ENCODE results near the gene PPL. TPM values are rescaled to one million over a fixed set of nuclear protein-coding genes. Genes with fewer than 3 reads are reported as not detected.

Gene PPL
- total and polyA plus RNA-seq, 11 donors: 4.3 to 23.8 (median 7.8) TPM

GRCh38 chr16:4944333-4945281 is 7.7 kb upstream of the PPL start:
- peak overlapping the region in 10 of 12 donors; percentile 34 to 76 (median 64) for H3K27ac ChIP-seq
- TF ChIP-seq, protein P1, sequence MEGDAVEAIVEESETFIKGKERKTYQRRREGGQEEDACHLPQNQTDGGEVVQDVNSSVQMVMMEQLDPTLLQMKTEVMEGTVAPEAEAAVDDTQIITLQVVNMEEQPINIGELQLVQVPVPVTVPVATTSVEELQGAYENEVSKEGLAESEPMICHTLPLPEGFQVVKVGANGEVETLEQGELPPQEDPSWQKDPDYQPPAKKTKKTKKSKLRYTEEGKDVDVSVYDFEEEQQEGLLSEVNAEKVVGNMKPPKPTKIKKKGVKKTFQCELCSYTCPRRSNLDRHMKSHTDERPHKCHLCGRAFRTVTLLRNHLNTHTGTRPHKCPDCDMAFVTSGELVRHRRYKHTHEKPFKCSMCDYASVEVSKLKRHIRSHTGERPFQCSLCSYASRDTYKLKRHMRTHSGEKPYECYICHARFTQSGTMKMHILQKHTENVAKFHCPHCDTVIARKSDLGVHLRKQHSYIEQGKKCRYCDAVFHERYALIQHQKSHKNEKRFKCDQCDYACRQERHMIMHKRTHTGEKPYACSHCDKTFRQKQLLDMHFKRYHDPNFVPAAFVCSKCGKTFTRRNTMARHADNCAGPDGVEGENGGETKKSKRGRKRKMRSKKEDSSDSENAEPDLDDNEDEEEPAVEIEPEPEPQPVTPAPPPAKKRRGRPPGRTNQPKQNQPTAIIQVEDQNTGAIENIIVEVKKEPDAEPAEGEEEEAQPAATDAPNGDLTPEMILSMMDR (IDR thresholded peaks at IDR 0.05): no peak
- no peak for TF ChIP-seq POLR2A (IDR thresholded peaks at IDR 0.05)
- ATAC-seq: peak; percentile 81 to 92 (median 90)
- WGBS, 4 donors: 25 to 49% (median 35%) methylated on average over 13 to 20 of the region's 20 CpGs
- H3K36me3 ChIP-seq: no peaks in the 10 kb centered on the region
- H3K9me3 ChIP-seq: no peaks in the 10 kb centered on the region
- no peak overlapping the region for H3K4me3 ChIP-seq
- intact Hi-C loops (cut with DNase I): loop anchor here in 2 of 10 donors (5.0 to 10.0 kb wide), 2 partner anchors 90 to 97 kb away; partner anchors contain the start of genes GLYR1 (in 1 of the 2) and UBN1 (in 1 of the 2)
- no peaks in the 10 kb centered on the region for H3K27me3 ChIP-seq
- peak; percentile 80 to 94 (median 89) for DNase-seq
- H3K4me1 ChIP-seq: peaks cover 0 to 39% (median 25%) of the 10 kb centered on the region in 12 donors

DNA sequence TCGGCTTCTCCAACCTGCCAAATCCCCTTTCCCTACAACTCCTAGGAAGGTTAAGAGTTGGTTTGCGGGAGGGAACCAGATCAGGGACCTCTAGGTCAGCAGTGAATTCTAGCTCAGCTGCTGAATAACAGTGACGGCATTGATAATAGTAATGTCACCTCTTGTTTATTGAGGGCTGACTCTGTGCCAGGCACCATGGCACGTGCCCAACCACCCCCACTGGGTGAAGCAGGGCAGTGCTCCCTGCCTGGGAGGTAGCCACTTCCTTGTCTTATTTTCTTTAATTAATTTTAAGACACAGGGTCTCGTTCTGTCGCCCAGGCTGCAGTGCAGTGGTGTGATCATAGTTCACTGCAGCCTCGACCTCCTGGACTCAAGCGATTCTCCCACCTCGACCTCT is 5.5 kb upstream of the PPL start:
- no peak for ATAC-seq
- Histone ChIP-seq H3K27ac (peak overlapping the region in 7 of 12 donors; percentile 38 to 74 (median 64)), H3K4me1 (peaks cover 0 to 39% (median 26%) of the 10 kb centered on the region in 12 donors), H3K27me3 (peaks cover 0 to 11% (median 0%) of the 10 kb centered on the region in 9 donors), H3K9me3 (no peaks in the 10 kb centered on the region), H3K4me3 (no peak overlapping the region), H3K36me3 (no peaks in the 10 kb centered on the region)
- TF ChIP-seq, protein P1 (IDR thresholded peaks at IDR 0.05): no peak
- TF ChIP-seq POLR2A (IDR thresholded peaks at IDR 0.05): no peak
- 81 to 85% (median 83%) methylated on average over 9 of the region's 9 CpGs for WGBS, 4 donors
- DNase-seq: no peak
- intact Hi-C loops (cut with DNase I): loop anchor here in 1 of 10 donors (10.0 kb wide), 1 partner anchor 88 kb away; no protein-coding TSS in a partner anchor

DNA sequence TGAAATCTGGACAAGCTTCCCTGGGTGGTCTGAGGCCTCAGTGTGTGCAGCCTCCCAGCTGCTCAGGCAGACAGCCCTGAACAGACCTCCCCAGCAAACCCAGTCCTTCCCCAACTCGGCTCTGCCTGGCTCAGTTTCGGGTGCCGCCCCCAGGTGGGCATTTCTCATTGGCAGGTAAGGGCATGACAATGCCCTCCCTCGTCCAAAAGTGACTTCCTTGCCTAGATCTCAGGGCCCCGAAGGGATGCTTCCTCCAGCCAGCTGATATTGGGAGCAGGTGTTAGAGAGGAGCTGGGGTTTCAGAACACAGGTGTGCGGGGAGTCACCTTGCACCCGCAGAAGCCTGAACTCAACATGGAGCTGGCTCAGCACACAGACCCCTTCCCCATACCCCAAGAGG is 3.8 kb upstream of the PPL start:
- H3K4me3 ChIP-seq: no peak overlapping the region
- H3K9me3 ChIP-seq: no peaks in the 10 kb centered on the region
- intact Hi-C loops (cut with DNase I): loop anchor here in 1 of 10 donors (10.0 kb wide), 1 partner anchor 86 kb away; no protein-coding TSS in a partner anchor
- H3K27ac ChIP-seq: no peak overlapping the region
- no peak for TF ChIP-seq POLR2A (IDR thresholded peaks at IDR 0.05)
- TF ChIP-seq, protein P1 (IDR thresholded peaks at IDR 0.05): no peak
- ATAC-seq: no peak
- WGBS, 4 donors: 60 to 68% (median 62%) methylated on average over 4 to 7 of the region's 7 CpGs
- no peaks in the 10 kb centered on the region for H3K36me3 ChIP-seq
- H3K27me3 ChIP-seq: peaks cover 0 to 29% (median 5%) of the 10 kb centered on the region in 9 donors
- H3K4me1 ChIP-seq: peaks cover 0 to 48% (median 39%) of the 10 kb centered on the region in 12 donors
- DNase-seq: no peak

DNA sequence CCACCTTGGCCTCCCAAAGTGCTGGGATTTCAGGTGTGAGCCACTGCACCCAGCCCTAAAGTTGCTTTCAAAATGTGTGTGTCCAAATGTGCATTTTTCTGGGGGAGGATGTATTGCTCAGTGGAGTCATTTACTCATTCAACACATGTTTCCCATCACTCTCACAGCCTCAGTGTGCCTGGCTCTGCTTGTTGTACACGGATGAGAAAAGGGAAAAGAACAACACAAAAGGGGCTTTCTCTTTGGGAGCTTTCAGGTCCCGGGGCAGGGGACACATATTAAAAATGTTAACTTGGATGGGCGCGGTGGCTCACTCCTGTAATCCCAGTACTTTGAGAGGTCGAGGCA is 1.7 kb upstream of the PPL start:
- no peak overlapping the region for H3K4me3 ChIP-seq
- H3K27me3 ChIP-seq: peaks cover 0 to 40% (median 5%) of the 10 kb centered on the region in 9 donors
- H3K9me3 ChIP-seq: no peaks in the 10 kb centered on the region
- ATAC-seq (no peak), DNase-seq (no peak)
- peaks cover 0 to 37% (median 24%) of the 10 kb centered on the region in 12 donors for H3K4me1 ChIP-seq
- TF ChIP-seq, protein P1 (IDR thresholded peaks at IDR 0.05): no peak
- TF ChIP-seq POLR2A (IDR thresholded peaks at IDR 0.05): no peak
- H3K27ac ChIP-seq: no peak overlapping the region
- intact Hi-C loops (cut with DNase I): loop anchor here in 3 of 10 donors (5.0 kb wide), 3 partner anchors 46 to 86 kb away; no protein-coding TSS in a partner anchor
- H3K36me3 ChIP-seq: no peaks in the 10 kb centered on the region
- WGBS, 4 donors: 79 to 82% (median 80%) methylated on average over 5 of the region's 5 CpGs

All from heart left ventricle (tissue), 16 donors.